PC-3 (cell line): ENCODE data around the gene RAB40C. TPM values are rescaled to one million over a fixed set of nuclear protein-coding genes. Genes with fewer than 3 reads are reported as not detected.

Experiments used
- ATAC-seq: fragments of 200-7000 bp; cut with Tn5 transposase; 2 replicates; pipeline ENCODE4 v1.9.1; 2020; ENCODE audit warnings: mild to moderate bottlenecking, moderate library complexity
- BruUV-seq: library from RNA; stranded (reverse); fragments of 400-500 nt; replicated peaks from 2 replicates; lab custom pipeline; 2021; lab: Mats Ljungman, UMichigan
- CTCF ChIA-PET: fragments of 300-600 bp; sonication (Branson Sonifier 250); formaldehyde crosslinking; loops from one replicate; lab custom pipeline; 2022; ENCODE audit warnings: antibody characterized with exemption; lab: Charles Lee
- POLR2A ChIA-PET: fragments of 300-600 bp; sonication (Branson Sonifier 250); formaldehyde crosslinking; loops from one replicate; lab custom pipeline; 2022; ENCODE audit warnings: antibody characterized with exemption; ENCODE audit not compliant: unreplicated experiment; lab: Charles Lee
- DNase-seq: peaks from one replicate; pipeline ENCODE4 v3.0.0-alpha.2; 2015
- H2AFZ ChIP-seq: fragments of 300-600 bp; sonication (generic); 2 replicates; pipeline ENCODE4 v1.6.0; 2016; ENCODE audit warnings: antibody characterized with exemption, low read length
- H3F3A ChIP-seq: fragments of 300-600 bp; sonication (generic); one replicate; pipeline ENCODE4 v1.6.0; 2017; ENCODE audit warnings: antibody characterized with exemption, low read length, control low read depth, mild to moderate bottlenecking; ENCODE audit not compliant: unreplicated experiment
- H3K27ac ChIP-seq: fragments of 300-600 bp; sonication (generic); 2 replicates; pipeline ENCODE4 v1.5.1; 2016; ENCODE audit warnings: mild to moderate bottlenecking, low read length
- H3K27me3 ChIP-seq: fragments of 300-600 bp; sonication (generic); 2 replicates; pipeline ENCODE4 v1.6.1; 2016; ENCODE audit warnings: low read length, mixed read lengths
- H3K36me3 ChIP-seq: fragments of 300-600 bp; sonication (generic); 2 replicates; pipeline ENCODE4 v1.6.1; 2016; ENCODE audit warnings: low read depth, mixed run types, low read length, mixed read lengths
- H3K4me1 ChIP-seq: fragments of 300-600 bp; sonication (generic); 2 replicates; pipeline ENCODE4 v1.5.1; 2016; ENCODE audit warnings: low read length; ENCODE audit not compliant: insufficient read depth
- H3K4me2 ChIP-seq: fragments of 300-600 bp; sonication (generic); 2 replicates; pipeline ENCODE4 v1.6.0; 2016; ENCODE audit warnings: low read length
- H3K4me3 ChIP-seq: fragments of 300-600 bp; sonication (generic); 2 replicates; pipeline ENCODE4 v1.5.1; 2016; ENCODE audit warnings: mild to moderate bottlenecking, low read length, mixed read lengths
- H3K79me2 ChIP-seq: fragments of 300-600 bp; sonication (generic); 2 replicates; pipeline ENCODE4 v1.6.1; 2017; ENCODE audit warnings: low read length, mixed read lengths
- H3K9ac ChIP-seq: fragments of 300-600 bp; sonication (generic); 2 replicates; pipeline ENCODE4 v1.6.0; 2016; ENCODE audit warnings: mild to moderate bottlenecking, low read length
- H3K9me2 ChIP-seq: fragments of 300-600 bp; sonication (generic); replicated peaks from 2 replicates; pipeline ENCODE4 v1.6.1; 2016; ENCODE audit warnings: mixed run types, low read length, mixed read lengths
- H3K9me3 ChIP-seq: fragments of 300-600 bp; sonication (generic); 2 replicates; pipeline ENCODE4 v1.6.1; 2016; ENCODE audit warnings: low read length, mixed read lengths
- H4K20me1 ChIP-seq: fragments of 300-600 bp; sonication (generic); 2 replicates; pipeline ENCODE4 v1.6.1; 2016; ENCODE audit warnings: low read length, mixed read lengths
- CTCF ChIP-seq: fragments of 300-600 bp; sonication (generic); conservative IDR thresholded peaks from 2 replicates; pipeline ENCODE4 v1.5.1; 2017; ENCODE audit warnings: antibody characterized with exemption, low read depth, mild to moderate bottlenecking, low read length
- EZH2 ChIP-seq: fragments of 300-600 bp; sonication (generic); IDR thresholded peaks from one replicate; pipeline ENCODE4 v1.6.1; 2017; ENCODE audit warnings: antibody characterized with exemption, mild to moderate bottlenecking, low read length; ENCODE audit not compliant: unreplicated experiment
- EZH2phosphoT487 ChIP-seq: fragments of 300-600 bp; sonication (generic); IDR thresholded peaks from 2 replicates; pipeline ENCODE4 v1.6.1; 2018; ENCODE audit warnings: mild to moderate bottlenecking, antibody characterized with exemption, low read length, borderline replicate concordance
- intact Hi-C: fragments of 100-400 bp; cut with micrococcal nuclease; formaldehyde crosslinking; loops from 2 replicates; pipeline ENCODE4 v1.9.0; 2023
- total RNA-seq: library from RNA; depleted of rRNA; stranded (reverse); fragments of >200 nt; gene quantifications from 2 replicates; pipeline ENCODE4 v1.2.3, GENCODE V29; 2014

RAB40C gene
- total RNA-seq, 1 experiment from 2014 or later, result 19.5 TPM

- ChIA-PET POLR2A (interaction anchor here (1.0 kb wide), 1 partner anchor 52 kb away, joined by 5 read pairs; no protein-coding TSS in a partner anchor), CTCF (no interaction called here)
- Histone ChIP-seq H3K9me2 (no peaks in the 10 kb centered on the region), H3K9me3 (no peaks in the 10 kb centered on the region), H3K27ac (peak overlapping the region; percentile 28), H3F3A (no peaks in the 10 kb centered on the region), H3K27me3 (no peaks in the 10 kb centered on the region), H3K79me2 (peaks cover 73% of the 10 kb centered on the region), H4K20me1 (peaks cover 12% of the 10 kb centered on the region; the same call in 1 of the 2 replicates), H3K36me3 (no peaks in the 10 kb centered on the region), H3K9ac (no peak overlapping the region), H3K4me3 (no peak overlapping the region), H3K4me2 (peak overlapping the region; percentile 51), H3K4me1 (peaks cover 28% of the 10 kb centered on the region), H2AFZ (no peak overlapping the region)
- ATAC-seq, result no peak
- intact Hi-C loops, result no loop called here
- no peak for TF ChIP-seq EZH2phosphoT487
- no peak for TF ChIP-seq EZH2
- TF ChIP-seq CTCF, result no peak
- no TSS peak for BruUV-seq
- DNase-seq, result no peak
Observed at GRCh38 chr16:592518-593306, 2.8 kb downstream of the RAB40C start.

DNA sequence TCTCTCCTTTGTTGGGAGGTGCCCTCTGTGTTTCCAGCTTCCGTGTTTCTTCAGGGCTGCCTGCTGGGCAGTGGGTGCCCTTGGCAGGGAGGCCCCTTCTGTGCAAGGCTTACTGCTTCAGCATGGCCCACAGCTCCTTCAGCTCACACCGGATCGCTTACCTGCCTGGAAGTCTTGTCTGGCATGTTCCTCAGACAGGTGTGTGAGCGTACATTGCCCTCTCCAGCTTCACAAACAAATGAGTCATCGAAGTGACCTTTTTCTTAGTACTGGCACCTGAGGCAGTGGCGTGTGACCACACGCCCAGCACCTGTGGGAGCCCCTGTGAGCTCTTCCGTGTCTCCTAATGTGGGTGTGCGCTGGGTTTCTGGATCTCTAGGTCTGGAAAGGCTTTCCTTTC lies 3.5 kb downstream of the RAB40C start:
- Histone ChIP-seq H3K36me3 (no peaks in the 10 kb centered on the region), H3K27ac (peak overlapping the region; percentile 28), H3K9me2 (no peaks in the 10 kb centered on the region), H3K27me3 (no peaks in the 10 kb centered on the region), H2AFZ (no peak overlapping the region), H3K79me2 (peaks cover 67% of the 10 kb centered on the region), H4K20me1 (peaks cover 12% of the 10 kb centered on the region; the same call in 1 of the 2 replicates), H3K9me3 (no peaks in the 10 kb centered on the region), H3K4me3 (no peak overlapping the region), H3F3A (no peaks in the 10 kb centered on the region), H3K4me1 (peaks cover 28% of the 10 kb centered on the region), H3K4me2 (peak overlapping the region; percentile 51), H3K9ac (no peak overlapping the region)
- POLR2A ChIA-PET, result interaction anchor here (1.0 kb wide), 1 partner anchor 51 kb away, joined by 5 read pairs; no protein-coding TSS in a partner anchor
- no peak for TF ChIP-seq EZH2phosphoT487
- no peak for TF ChIP-seq CTCF
- TF ChIP-seq EZH2, result no peak
- DNase-seq (peak; percentile 77), ATAC-seq (no peak)
- CTCF ChIA-PET, result no interaction called here
- intact Hi-C loops, result no loop called here
- BruUV-seq, result no TSS peak

GRCh38 chr16:593807-594206 lies 3.9 kb downstream of the RAB40C start:
- ChIA-PET CTCF (no interaction called here), POLR2A (interaction anchor here (1.0 kb wide), 1 partner anchor 51 kb away, joined by 5 read pairs; no protein-coding TSS in a partner anchor)
- DNase-seq, result no peak
- Histone ChIP-seq H3F3A (no peaks in the 10 kb centered on the region), H3K79me2 (peaks cover 63% of the 10 kb centered on the region), H3K4me3 (no peak overlapping the region), H3K4me2 (0 out of 2 replicates have a peak overlapping the region, but pooled peaks have one; percentile 51), H4K20me1 (peaks cover 12% of the 10 kb centered on the region; the same call in 1 of the 2 replicates), H3K36me3 (no peaks in the 10 kb centered on the region), H3K27me3 (no peaks in the 10 kb centered on the region), H3K9ac (no peak overlapping the region), H3K27ac (no peak overlapping the region), H3K9me3 (no peaks in the 10 kb centered on the region), H3K4me1 (peaks cover 28% of the 10 kb centered on the region), H2AFZ (no peak overlapping the region), H3K9me2 (no peaks in the 10 kb centered on the region)
- intact Hi-C loops, result no loop called here
- ATAC-seq, result no peak
- no TSS peak for BruUV-seq
- TF ChIP-seq EZH2 (no peak), EZH2phosphoT487 (no peak), CTCF (no peak)
